Endodermal cell (in vitro differentiated cells): ENCODE results near the gene ANXA7. TPM values are rescaled to one million over a fixed set of nuclear protein-coding genes. Genes with fewer than 3 reads are reported as not detected.
A peak's percentile ranks its signal among the peaks of the same experiment; 100 is the strongest.

ENCODE experiments used
- DNase-seq: peaks from one replicate; pipeline ENCODE4 v3.0.0-alpha.2; 2017
- H3K27ac ChIP-seq: 2 replicates; pipeline ENCODE4 v1.5.1; 2013; ENCODE audit warnings: mild to moderate bottlenecking, low read depth, low read length, moderate library complexity
- H3K27me3 ChIP-seq: 2 replicates; pipeline ENCODE4 v1.6.1; 2013; ENCODE audit warnings: mild to moderate bottlenecking, low read length, moderate library complexity; ENCODE audit not compliant: insufficient read depth, control insufficient read depth, poor library complexity, severe bottlenecking
- H3K36me3 ChIP-seq: 2 replicates; pipeline ENCODE4 v1.7.0; 2013; ENCODE audit warnings: mild to moderate bottlenecking, low read length, moderate library complexity; ENCODE audit not compliant: control insufficient read depth, insufficient read depth
- H3K4me1 ChIP-seq: one replicate; pipeline ENCODE4 v1.7.0; 2013; ENCODE audit warnings: low read length; ENCODE audit not compliant: control insufficient read depth, insufficient read depth
- H3K4me3 ChIP-seq: 2 replicates; pipeline ENCODE4 v1.5.1; 2013; ENCODE audit warnings: mild to moderate bottlenecking, low read length, moderate library complexity
- H3K9ac ChIP-seq: 2 replicates; pipeline ENCODE4 v1.6.1; 2013; ENCODE audit warnings: mild to moderate bottlenecking, low read length, moderate library complexity; ENCODE audit not compliant: poor library complexity, severe bottlenecking; ENCODE audit errors: extremely low read depth
- H3K9me3 ChIP-seq: 2 replicates; pipeline ENCODE4 v1.6.1; 2013; ENCODE audit warnings: mild to moderate bottlenecking, low read length, moderate library complexity; ENCODE audit not compliant: control insufficient read depth
- H3K27ac Mint-ChIP-seq: 2 replicates; pipeline ENCODE4 v1.8.0; 2020; ENCODE audit warnings: mixed read lengths
- H3K27me3 Mint-ChIP-seq: 2 replicates; pipeline ENCODE4 v1.8.0; 2021; ENCODE audit warnings: mild to moderate bottlenecking, mixed read lengths; ENCODE audit not compliant: insufficient read depth
- H3K36me3 Mint-ChIP-seq: 2 replicates; pipeline ENCODE4 v1.8.0; 2020; ENCODE audit warnings: low read depth, mixed read lengths
- H3K4me1 Mint-ChIP-seq: 2 replicates; pipeline ENCODE4 v1.8.0; 2020; ENCODE audit warnings: mixed read lengths
- H3K4me3 Mint-ChIP-seq: 2 replicates; pipeline ENCODE4 v1.8.0; 2020; ENCODE audit warnings: mild to moderate bottlenecking, moderate library complexity, mixed read lengths
- H3K9me3 Mint-ChIP-seq: 2 replicates; pipeline ENCODE4 v1.8.0; 2020; ENCODE audit warnings: mild to moderate bottlenecking, mixed read lengths
- WGBS, 2 experiments: methylation state at CpG; one replicate each; pipeline versions ENCODE4 v1.1.5 to v1.1.7; 2013; ENCODE audit warnings: missing lambda C conversion rate in 2 of 2, mixed read lengths in 1 of 2; ENCODE audit not compliant: insufficient coverage in 1 of 2, insufficient read length in 1 of 2; 5-methylcytosine and 5-hydroxymethylcytosine counted together
- total RNA-seq, 2 donors: library from RNA; stranded (reverse); fragmentation: NEBNext Ultra II Directional in 1 of 2; extraction: Animal tissue kit (Norgen Biotek cat#: 25700) in 1 of 2; gene quantifications; 2 replicates in 1 of 2; 3 replicates in 1 of 2; pipeline ENCODE4 v1.2.1, GENCODE V29; 2021
- TF ChIP-seq, protein P1 (sequence below): fragments of 200-600 bp; sonication (generic); conservative IDR thresholded peaks from 2 replicates; pipeline ENCODE4 v1.5.0; 2021; ENCODE audit warnings: antibody characterized with exemption, mild to moderate bottlenecking

The ANXA7 gene
- total RNA-seq, 2 donors from 2014 or later = 69.2 to 82.3 TPM

DNA sequence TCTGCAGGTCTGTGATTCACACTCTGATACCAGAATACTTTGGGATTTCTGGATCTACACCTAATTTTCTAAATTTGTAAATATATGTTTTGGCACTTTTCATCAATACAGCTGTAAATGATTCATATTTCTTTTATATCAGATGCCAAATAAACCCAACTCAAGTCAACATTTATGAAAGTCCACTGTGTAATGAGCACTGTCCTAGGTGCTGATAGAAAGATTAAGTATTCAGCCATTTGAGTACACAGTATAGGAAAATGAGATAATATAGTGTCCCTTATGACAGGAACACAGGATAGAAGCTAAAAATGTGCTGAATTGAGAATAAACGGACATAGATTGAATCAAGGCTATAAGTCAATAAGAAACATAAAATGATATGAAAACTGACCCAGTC lies 6.4 kb downstream of the ANXA7 start:
- peaks cover 5% of the 10 kb centered on the region for H3K9me3 ChIP-seq
- Mint-ChIP-seq H3K27ac (no peak overlapping the region), H3K36me3 (peaks cover 24% of the 10 kb centered on the region), H3K4me3 (no peak overlapping the region), H3K27me3 (no peaks in the 10 kb centered on the region), H3K4me1 (peaks cover 24% of the 10 kb centered on the region), H3K9me3 (peaks cover 3% of the 10 kb centered on the region)
- 80 to 100% methylated on average over 1 of the region's 1 CpG for WGBS, 2 experiments
- H3K27ac ChIP-seq = no peak overlapping the region
- peaks cover 22% of the 10 kb centered on the region for H3K36me3 ChIP-seq
- no peaks in the 10 kb centered on the region for H3K27me3 ChIP-seq
- no peak for DNase-seq
- H3K4me1 ChIP-seq = no peaks in the 10 kb centered on the region
- TF ChIP-seq, protein P1, sequence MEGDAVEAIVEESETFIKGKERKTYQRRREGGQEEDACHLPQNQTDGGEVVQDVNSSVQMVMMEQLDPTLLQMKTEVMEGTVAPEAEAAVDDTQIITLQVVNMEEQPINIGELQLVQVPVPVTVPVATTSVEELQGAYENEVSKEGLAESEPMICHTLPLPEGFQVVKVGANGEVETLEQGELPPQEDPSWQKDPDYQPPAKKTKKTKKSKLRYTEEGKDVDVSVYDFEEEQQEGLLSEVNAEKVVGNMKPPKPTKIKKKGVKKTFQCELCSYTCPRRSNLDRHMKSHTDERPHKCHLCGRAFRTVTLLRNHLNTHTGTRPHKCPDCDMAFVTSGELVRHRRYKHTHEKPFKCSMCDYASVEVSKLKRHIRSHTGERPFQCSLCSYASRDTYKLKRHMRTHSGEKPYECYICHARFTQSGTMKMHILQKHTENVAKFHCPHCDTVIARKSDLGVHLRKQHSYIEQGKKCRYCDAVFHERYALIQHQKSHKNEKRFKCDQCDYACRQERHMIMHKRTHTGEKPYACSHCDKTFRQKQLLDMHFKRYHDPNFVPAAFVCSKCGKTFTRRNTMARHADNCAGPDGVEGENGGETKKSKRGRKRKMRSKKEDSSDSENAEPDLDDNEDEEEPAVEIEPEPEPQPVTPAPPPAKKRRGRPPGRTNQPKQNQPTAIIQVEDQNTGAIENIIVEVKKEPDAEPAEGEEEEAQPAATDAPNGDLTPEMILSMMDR = no peak
- no peak overlapping the region for H3K4me3 ChIP-seq
- H3K9ac ChIP-seq = no peak overlapping the region

- Mint-ChIP-seq H3K4me3 (no peak overlapping the region), H3K4me1 (peaks cover 24% of the 10 kb centered on the region), H3K27me3 (no peaks in the 10 kb centered on the region), H3K9me3 (peaks cover 3% of the 10 kb centered on the region), H3K36me3 (peaks cover 27% of the 10 kb centered on the region), H3K27ac (no peak overlapping the region)
- DNase-seq = no peak
- no peaks in the 10 kb centered on the region for H3K4me1 ChIP-seq
- no peak overlapping the region for H3K27ac ChIP-seq
- TF ChIP-seq, protein P1 = no peak
- WGBS, 2 experiments = 84 to 92% methylated on average over 4 to 5 of the region's 5 CpGs
- H3K9me3 ChIP-seq = peaks cover 6% of the 10 kb centered on the region
- no peak overlapping the region for H3K4me3 ChIP-seq
- H3K36me3 ChIP-seq = peaks cover 22% of the 10 kb centered on the region
- no peaks in the 10 kb centered on the region for H3K27me3 ChIP-seq
- no peak overlapping the region for H3K9ac ChIP-seq
These were observed 7.0 kb downstream of the ANXA7 start for GRCh38 chr10:73406846-73407245.

- Histone ChIP-seq H3K4me3 (no peak overlapping the region), H3K9ac (no peak overlapping the region), H3K9me3 (peaks cover 14% of the 10 kb centered on the region), H3K27me3 (no peaks in the 10 kb centered on the region), H3K27ac (no peak overlapping the region), H3K36me3 (peaks cover 18% of the 10 kb centered on the region), H3K4me1 (no peaks in the 10 kb centered on the region)
- H3K4me1 Mint-ChIP-seq = peaks cover 24% of the 10 kb centered on the region
- TF ChIP-seq, protein P1 = no peak
- 78% methylated on average over 3 of the region's 3 CpGs; no CpG with 5 or more reads in 1 of the 2 experiments for WGBS, 2 experiments
- peaks cover 3% of the 10 kb centered on the region for H3K9me3 Mint-ChIP-seq
- H3K27ac Mint-ChIP-seq = peak overlapping the region; percentile 0
- H3K27me3 Mint-ChIP-seq = no peaks in the 10 kb centered on the region
- H3K36me3 Mint-ChIP-seq = peaks cover 25% of the 10 kb centered on the region
- DNase-seq = no peak
- H3K4me3 Mint-ChIP-seq = no peak overlapping the region
These were observed 8.3 kb downstream of the ANXA7 start for GRCh38 chr10:73405556-73405955.
